Sigmoid colon (tissue), 7 donors: ENCODE data around the gene MBD4. TPM values are rescaled to one million over a fixed set of nuclear protein-coding genes. Genes with fewer than 3 reads are reported as not detected.
"Not testable (repeated sequence)": the region's sequence is repeated elsewhere in the genome, so short reads cannot be mapped to it uniquely, and the experiment has no call there.

Experiments
- DNase-seq: peaks from one replicate; pipeline ENCODE4 v3.0.0-alpha.2; 2019
- H3K27ac ChIP-seq, 4 donors: fragments of 200-600 bp; sonication (generic); one replicate each; pipeline ENCODE4 v1.5.1; 2016 to 2019; ENCODE audit warnings: mild to moderate bottlenecking in 1 of 4
- H3K27me3 ChIP-seq, 3 donors: fragments of 200-600 bp; sonication (generic); one replicate each; pipeline ENCODE4 v1.5.1; 2019; ENCODE audit warnings: mild to moderate bottlenecking in 1 of 3
- H3K36me3 ChIP-seq, 4 donors: fragments of 200-600 bp; sonication (generic); one replicate each; pipeline ENCODE4 v1.5.1; 2016 to 2019
- H3K4me1 ChIP-seq, 4 donors: fragments of 200-600 bp; sonication (generic); one replicate each; pipeline ENCODE4 v1.5.1; 2017 to 2019
- H3K4me3 ChIP-seq, 4 donors: fragments of 200-600 bp; sonication (generic); one replicate each; pipeline ENCODE4 v1.5.1; 2017 to 2019; ENCODE audit warnings: mild to moderate bottlenecking in 2 of 4, moderate library complexity in 1 of 4
- H3K9me3 ChIP-seq, 4 donors: fragments of 200-600 bp in 3 of 4; sonication (generic) in 3 of 4; one replicate each; pipeline versions ENCODE4 v1.5.1 to v1.6.1; 2013 to 2019
- EP300 ChIP-seq, 4 donors: sonication (generic); formaldehyde crosslinking; IDR thresholded peaks; one replicate each; pipeline ENCODE4 v1.6.1; 2017; ENCODE audit warnings: antibody characterized with exemption in 4 of 4
- POLR2A ChIP-seq, 2 donors: fragments of 450-650 bp; IDR thresholded peaks; one replicate each; pipeline ENCODE4 v1.6.1; 2016; ENCODE audit warnings: antibody characterized with exemption in 2 of 2, mild to moderate bottlenecking in 2 of 2, moderate library complexity in 2 of 2
- POLR2AphosphoS5 ChIP-seq, 4 donors: sonication (generic); formaldehyde crosslinking; IDR thresholded peaks; one replicate each; pipeline ENCODE4 v1.6.1; 2017; ENCODE audit warnings: antibody characterized with exemption in 4 of 4
- WGBS, 2 donors: extraction: QIAGEN DNeasy Blood & Tissue Kit; methylation state at CpG; one replicate each; pipeline ENCODE4 v1.1.7; 2013; 5-methylcytosine and 5-hydroxymethylcytosine counted together
- intact Hi-C: fragments of 100-400 bp; cut with DNase I; formaldehyde crosslinking; loops from one replicate; pipeline ENCODE4 v1.15.1; 2023
- polyA plus RNA-seq, 3 donors: library from polyadenylated mRNA; stranded (reverse); fragments of 200-250 nt; gene quantifications; one replicate each; pipeline ENCODE4 v1.2.3, GENCODE V29; 2013
- total RNA-seq, 4 donors: library from RNA; depleted of rRNA; stranded (reverse); fragments of >200 nt; gene quantifications; one replicate each; pipeline ENCODE4 v1.1.0, GENCODE V29; 2016
- TF ChIP-seq, protein P1 (sequence below), 4 experiments: fragments of 450-650 bp in 3 of 4; fragments of 200-600 bp in 1 of 4; IDR thresholded peaks; one replicate each; pipeline ENCODE4 v1.5.1; 2016 to 2019; ENCODE audit warnings: antibody characterized with exemption in 4 of 4, mild to moderate bottlenecking in 3 of 4, moderate library complexity in 2 of 4
- donor health status: healthy with polysubstance abuse.
- donor health status: Bipolar disorder and iron deficiency.
- donor health status: healthy.

Gene MBD4
- 10 to 100 TPM; 13.3 to 18.4 (median 16.6) TPM for total RNA-seq
- polyA plus RNA-seq, result 10 to 100 TPM; 11.8 to 21.6 (median 15.0) TPM

DNA sequence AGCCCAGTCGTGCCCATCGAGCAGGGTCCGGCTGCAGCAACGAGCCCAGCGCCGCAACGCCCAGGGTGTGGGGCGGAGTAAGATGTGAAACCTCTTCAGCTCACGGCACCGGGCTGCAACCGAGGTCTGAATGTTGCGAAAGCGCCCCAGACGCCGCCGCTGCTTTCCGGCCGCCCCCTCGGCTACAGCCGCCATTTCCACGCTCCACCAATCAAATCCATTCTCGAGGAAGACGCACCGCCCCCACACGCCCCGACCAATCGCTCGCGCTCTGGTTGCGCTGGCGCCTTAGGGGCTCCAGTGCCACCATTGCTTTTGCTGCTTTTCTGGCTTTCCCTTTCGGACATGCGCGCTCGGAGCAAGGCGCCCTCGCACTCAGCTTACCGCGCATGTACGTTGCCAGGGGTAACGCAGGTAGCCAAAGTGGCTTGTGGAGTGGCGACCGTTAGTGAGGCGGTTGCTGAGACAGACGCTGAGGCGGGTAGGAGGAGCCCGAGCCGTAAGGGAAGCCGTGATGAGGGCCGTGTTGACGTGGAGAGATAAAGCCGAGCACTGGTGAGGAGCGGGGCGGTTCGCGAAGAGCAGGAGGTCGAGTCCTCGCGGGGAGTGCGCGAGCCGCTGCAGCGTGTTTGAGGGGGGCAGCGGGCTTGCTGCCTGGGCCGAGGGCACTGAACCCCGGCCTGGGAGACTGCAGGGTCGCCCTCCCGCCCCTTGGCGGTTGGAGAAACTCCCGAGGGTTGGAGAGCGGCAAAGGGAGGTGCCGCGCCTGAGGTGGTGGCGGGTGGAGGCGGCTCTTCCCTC, at the start of gene MBD4, which contains the start of gene IFT122:
MBD4 (minus strand) TSS at position 132 of the 801 bp plus-strand sequence; CDS start at position 17, 115 bp downstream.
IFT122 (plus strand) TSS at position 408 of the 801 bp plus-strand sequence; CDS start at position 515, 107 bp downstream.
- 0% methylated on average over 75 of the region's 75 CpGs for WGBS, 2 donors
- peak; percentile 99 for DNase-seq
- Histone ChIP-seq H3K36me3 (peaks cover 4 to 31% (median 9%) of the 10 kb centered on the region in 4 donors), H3K4me1 (peaks cover 0 to 55% (median 38%) of the 10 kb centered on the region in 4 donors), H3K4me3 (peak within 1 kb of the TSS; percentile 70 to 94 (median 89)), H3K9me3 (no peaks in the 10 kb centered on the region), H3K27ac (peak within 1 kb of the TSS; percentile 85 to 93 (median 88)), H3K27me3 (no peaks in the 10 kb centered on the region)
- intact Hi-C loops, result loop anchor here (2.0 kb wide), 1 partner anchor 41 kb away; no protein-coding TSS in a partner anchor
- peak; percentile 72 to 77 for TF ChIP-seq POLR2A (IDR thresholded peaks at IDR 0.05)
- TF ChIP-seq POLR2AphosphoS5 (IDR thresholded peaks at IDR 0.05), result peak; percentile 60 to 92 (median 88)
- TF ChIP-seq, protein P1, sequence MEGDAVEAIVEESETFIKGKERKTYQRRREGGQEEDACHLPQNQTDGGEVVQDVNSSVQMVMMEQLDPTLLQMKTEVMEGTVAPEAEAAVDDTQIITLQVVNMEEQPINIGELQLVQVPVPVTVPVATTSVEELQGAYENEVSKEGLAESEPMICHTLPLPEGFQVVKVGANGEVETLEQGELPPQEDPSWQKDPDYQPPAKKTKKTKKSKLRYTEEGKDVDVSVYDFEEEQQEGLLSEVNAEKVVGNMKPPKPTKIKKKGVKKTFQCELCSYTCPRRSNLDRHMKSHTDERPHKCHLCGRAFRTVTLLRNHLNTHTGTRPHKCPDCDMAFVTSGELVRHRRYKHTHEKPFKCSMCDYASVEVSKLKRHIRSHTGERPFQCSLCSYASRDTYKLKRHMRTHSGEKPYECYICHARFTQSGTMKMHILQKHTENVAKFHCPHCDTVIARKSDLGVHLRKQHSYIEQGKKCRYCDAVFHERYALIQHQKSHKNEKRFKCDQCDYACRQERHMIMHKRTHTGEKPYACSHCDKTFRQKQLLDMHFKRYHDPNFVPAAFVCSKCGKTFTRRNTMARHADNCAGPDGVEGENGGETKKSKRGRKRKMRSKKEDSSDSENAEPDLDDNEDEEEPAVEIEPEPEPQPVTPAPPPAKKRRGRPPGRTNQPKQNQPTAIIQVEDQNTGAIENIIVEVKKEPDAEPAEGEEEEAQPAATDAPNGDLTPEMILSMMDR (IDR thresholded peaks at IDR 0.05), result no peak
- no peak for TF ChIP-seq EP300 (IDR thresholded peaks at IDR 0.05)

DNA sequence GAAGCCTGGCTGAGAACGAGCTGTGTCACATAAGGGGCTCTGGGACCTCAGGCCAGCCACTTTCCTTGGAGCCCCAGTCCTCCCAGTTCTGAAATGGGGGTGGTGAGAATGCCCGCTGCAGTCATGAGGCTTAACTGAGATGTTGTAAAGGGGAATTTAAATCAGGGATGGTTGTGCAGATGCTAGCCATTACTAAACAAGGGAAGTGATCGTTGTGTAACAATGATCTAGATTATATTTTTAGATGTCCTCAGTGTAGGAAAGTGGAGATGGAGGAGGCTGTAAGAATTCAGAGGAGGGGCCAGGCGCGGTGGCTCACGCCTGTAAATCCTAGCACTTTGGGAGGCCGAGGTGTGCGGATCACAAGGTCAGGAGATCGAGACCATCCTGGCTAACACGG, 49.5 kb upstream of the MBD4 start:
- WGBS, 2 donors, result 83 to 93% methylated on average over 10 of the region's 10 CpGs
- peak overlapping the region in 1 of 4 donors; percentile 89 for H3K27ac ChIP-seq
- intact Hi-C loops, H3K9me3 ChIP-seq, H3K4me3 ChIP-seq, H3K27me3 ChIP-seq: not testable (repeated sequence)
- TF ChIP-seq POLR2AphosphoS5 (IDR thresholded peaks at IDR 0.05), result peak in 1 of 4 donors; percentile 16
- peaks cover 0 to 52% (median 4%) of the 10 kb centered on the region in 4 donors for H3K36me3 ChIP-seq
- peaks cover 0 to 12% (median 6%) of the 10 kb centered on the region in 4 donors for H3K4me1 ChIP-seq
- DNase-seq, result peak; percentile 62

DNA sequence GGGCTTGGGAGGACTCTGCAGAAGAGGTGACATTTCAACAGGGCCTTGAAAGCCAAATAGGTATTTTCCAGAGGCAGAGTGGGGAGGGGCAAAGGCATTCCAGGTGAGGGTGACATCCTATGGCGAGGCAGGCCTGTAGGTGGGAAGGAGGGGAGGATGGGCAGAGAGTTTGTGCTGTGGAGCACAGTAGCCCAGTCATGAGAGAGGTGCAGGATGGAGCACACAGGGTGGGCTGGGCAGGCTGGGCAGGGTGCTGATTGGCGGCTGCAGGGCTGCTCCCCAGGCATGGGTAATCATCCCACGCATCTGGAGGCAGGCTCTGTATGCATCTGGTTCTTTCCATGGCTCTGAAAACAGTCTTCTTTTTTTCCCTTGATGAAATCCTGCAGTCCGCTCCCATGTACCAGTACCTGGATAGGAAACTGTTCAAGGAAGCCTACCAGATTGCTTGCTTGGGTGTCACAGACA, 48.2 kb upstream of the MBD4 start:
- Histone ChIP-seq H3K4me1 (peaks cover 0 to 12% (median 6%) of the 10 kb centered on the region in 4 donors), H3K36me3 (peaks cover 0 to 58% (median 6%) of the 10 kb centered on the region in 4 donors)
- H3K9me3 ChIP-seq, H3K4me3 ChIP-seq, H3K27ac ChIP-seq, DNase-seq, intact Hi-C loops, H3K27me3 ChIP-seq: not testable (repeated sequence)
- WGBS, 2 donors, result 94% methylated on average over 4 of the region's 4 CpGs

DNA sequence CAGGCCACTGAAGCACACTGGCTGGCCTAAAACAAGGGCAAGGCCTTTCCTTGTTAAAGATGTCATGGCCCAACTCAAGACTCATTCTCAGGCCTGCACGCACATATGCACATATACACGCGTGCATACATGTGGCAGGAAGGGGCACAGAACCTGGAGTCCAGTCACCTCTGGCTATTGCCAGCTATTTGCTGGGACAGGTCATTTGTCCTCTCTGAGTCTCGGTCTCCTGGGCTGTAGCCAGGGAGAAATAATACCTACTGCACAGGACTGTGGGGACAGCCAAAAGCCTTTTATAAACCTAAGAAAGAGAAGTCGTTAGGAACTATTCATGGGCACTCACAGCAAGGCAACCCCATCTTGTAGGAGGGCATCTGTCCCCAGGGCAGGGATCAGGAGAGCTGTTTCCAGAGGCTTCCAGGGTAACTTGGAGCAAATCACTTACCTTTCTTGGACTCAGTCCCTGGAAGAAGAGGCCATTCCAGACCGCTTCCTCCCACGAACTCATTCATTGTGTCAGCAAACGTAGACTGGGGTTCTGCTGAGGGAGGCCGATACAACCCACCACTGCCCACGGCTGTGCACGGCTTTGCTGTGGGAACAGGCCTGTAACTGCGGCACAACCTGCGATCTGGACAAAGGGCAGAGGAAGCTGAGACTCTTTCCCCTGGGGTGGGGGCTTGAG, 47.6 kb upstream of the MBD4 start:
- WGBS, 2 donors, result 93 to 95% methylated on average over 13 of the region's 13 CpGs
- peak overlapping the region in 3 of 4 donors; percentile 50 to 66 (median 66) for H3K27ac ChIP-seq
- H3K9me3 ChIP-seq, result no peaks in the 10 kb centered on the region
- no peak for TF ChIP-seq EP300 (IDR thresholded peaks at IDR 0.05)
- TF ChIP-seq POLR2AphosphoS5 (IDR thresholded peaks at IDR 0.05), result no peak
- TF ChIP-seq, protein P1 (IDR thresholded peaks at IDR 0.05), result no peak
- TF ChIP-seq POLR2A (IDR thresholded peaks at IDR 0.05), result no peak
- H3K4me3 ChIP-seq, result no peak overlapping the region
- H3K4me1 ChIP-seq, result peaks cover 0 to 12% (median 6%) of the 10 kb centered on the region in 4 donors
- no peaks in the 10 kb centered on the region for H3K27me3 ChIP-seq
- DNase-seq, result peak; percentile 50
- intact Hi-C loops, result no loop called here
- peaks cover 0 to 56% (median 6%) of the 10 kb centered on the region in 4 donors for H3K36me3 ChIP-seq

DNA sequence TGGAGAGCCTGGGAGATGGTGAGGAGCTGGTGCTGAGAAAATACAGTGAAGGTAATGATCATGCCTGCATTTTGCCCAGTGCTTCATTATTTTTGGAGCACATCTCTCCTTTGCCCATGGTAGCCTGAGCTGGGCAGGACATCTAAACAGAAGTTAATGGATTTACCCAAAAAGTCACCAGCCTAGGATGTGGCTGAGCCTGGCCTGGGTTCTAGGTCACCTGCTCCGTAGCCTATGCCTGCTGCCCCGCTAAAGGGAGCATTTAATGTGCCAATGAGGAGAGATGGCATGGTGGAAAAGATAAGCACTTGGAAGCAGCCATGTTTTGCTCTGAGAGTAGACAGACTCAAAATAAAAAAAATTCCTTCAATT, 46.9 kb upstream of the MBD4 start:
- no peak overlapping the region for H3K4me3 ChIP-seq
- peaks cover 0 to 19% (median 7%) of the 10 kb centered on the region in 4 donors for H3K4me1 ChIP-seq
- no peaks in the 10 kb centered on the region for H3K9me3 ChIP-seq
- no peaks in the 10 kb centered on the region for H3K27me3 ChIP-seq
- WGBS, 2 donors, result 95 to 99% methylated on average over 2 of the region's 2 CpGs
- peaks cover 0 to 56% (median 7%) of the 10 kb centered on the region in 4 donors for H3K36me3 ChIP-seq
- TF ChIP-seq POLR2A (IDR thresholded peaks at IDR 0.05) (no peak), EP300 (IDR thresholded peaks at IDR 0.05) (no peak), POLR2AphosphoS5 (IDR thresholded peaks at IDR 0.05) (no peak)
- TF ChIP-seq, protein P1 (IDR thresholded peaks at IDR 0.05), result no peak
- intact Hi-C loops, result no loop called here
- H3K27ac ChIP-seq, result peak overlapping the region in 3 of 4 donors; percentile 50 to 66 (median 66)
- peak; percentile 58 for DNase-seq
